Loucy (cell line): ENCODE measurements around the gene ZNF160.

Experiments used
- H2AFZ ChIP-seq: fragments of 200-600 bp; sonication (generic); 2 replicates; pipeline ENCODE4 v1.6.0; 2016; ENCODE audit warnings: antibody characterized with exemption, mild to moderate bottlenecking, low read length, moderate library complexity
- H3F3A ChIP-seq: fragments of 200-600 bp; 2 replicates; pipeline ENCODE4 v1.6.0; 2016; ENCODE audit warnings: antibody characterized with exemption, low read depth, mild to moderate bottlenecking
- H3K27me3 ChIP-seq: fragments of 200-600 bp; sonication (generic); 2 replicates; pipeline ENCODE4 v1.6.1; 2014; ENCODE audit warnings: low read length, mild to moderate bottlenecking; ENCODE audit not compliant: insufficient read depth, poor library complexity, severe bottlenecking
- H3K36me3 ChIP-seq: fragments of 200-600 bp; sonication (generic); 2 replicates; pipeline ENCODE4 v1.6.1; 2016; ENCODE audit warnings: low read length; ENCODE audit not compliant: insufficient read depth
- H3K4me1 ChIP-seq: fragments of 200-600 bp; sonication (generic); 2 replicates; pipeline ENCODE4 v1.5.1; 2014; ENCODE audit warnings: low read length, mild to moderate bottlenecking; ENCODE audit not compliant: insufficient read depth, poor library complexity, severe bottlenecking
- H3K4me2 ChIP-seq: fragments of 200-600 bp; sonication (generic); 2 replicates; pipeline ENCODE4 v1.6.0; 2014; ENCODE audit warnings: antibody characterized with exemption, low read length, low read depth, mild to moderate bottlenecking; ENCODE audit not compliant: poor library complexity, severe bottlenecking
- H3K4me3 ChIP-seq: fragments of 200-600 bp; sonication (generic); 2 replicates; pipeline ENCODE4 v1.5.1; 2014; ENCODE audit warnings: low read length, mild to moderate bottlenecking, mixed read lengths; ENCODE audit not compliant: poor library complexity, severe bottlenecking
- H3K79me2 ChIP-seq: fragments of 200-600 bp; sonication (generic); 2 replicates; pipeline ENCODE4 v1.6.1; 2014; ENCODE audit warnings: low read length; ENCODE audit not compliant: insufficient read depth
- H3K9ac ChIP-seq: fragments of 200-600 bp; sonication (generic); 2 replicates; pipeline ENCODE4 v1.6.0; 2014; ENCODE audit warnings: mild to moderate bottlenecking, low read depth, low read length, moderate library complexity; ENCODE audit not compliant: poor library complexity, severe bottlenecking
- H3K9me2 ChIP-seq: fragments of 200-600 bp; sonication (generic); replicated peaks from 2 replicates; pipeline ENCODE4 v1.6.1; 2016; ENCODE audit warnings: low read depth, low read length, mixed read lengths
- H3K9me3 ChIP-seq: fragments of 200-600 bp; sonication (generic); 2 replicates; pipeline ENCODE4 v1.6.1; 2014; ENCODE audit warnings: mild to moderate bottlenecking, antibody characterized with exemption, low read length, low read depth; ENCODE audit not compliant: insufficient read depth
- H4K20me1 ChIP-seq: fragments of 200-600 bp; sonication (generic); 2 replicates; pipeline ENCODE4 v1.6.0; 2014; ENCODE audit warnings: antibody characterized with exemption, low read length, mild to moderate bottlenecking; ENCODE audit not compliant: insufficient read depth, poor library complexity, severe bottlenecking
- EZH2phosphoT487 ChIP-seq: fragments of 200-600 bp; IDR thresholded peaks from 2 replicates; pipeline ENCODE4 v1.6.1; 2018; ENCODE audit warnings: antibody characterized with exemption, mild to moderate bottlenecking, moderate library complexity, borderline replicate concordance
- TF ChIP-seq, protein P1 (sequence below): fragments of 200-600 bp; sonication (generic); conservative IDR thresholded peaks from 2 replicates; pipeline ENCODE4 v1.5.1; 2014; ENCODE audit warnings: mild to moderate bottlenecking, antibody characterized with exemption, low read length

ZNF160 gene

DNA sequence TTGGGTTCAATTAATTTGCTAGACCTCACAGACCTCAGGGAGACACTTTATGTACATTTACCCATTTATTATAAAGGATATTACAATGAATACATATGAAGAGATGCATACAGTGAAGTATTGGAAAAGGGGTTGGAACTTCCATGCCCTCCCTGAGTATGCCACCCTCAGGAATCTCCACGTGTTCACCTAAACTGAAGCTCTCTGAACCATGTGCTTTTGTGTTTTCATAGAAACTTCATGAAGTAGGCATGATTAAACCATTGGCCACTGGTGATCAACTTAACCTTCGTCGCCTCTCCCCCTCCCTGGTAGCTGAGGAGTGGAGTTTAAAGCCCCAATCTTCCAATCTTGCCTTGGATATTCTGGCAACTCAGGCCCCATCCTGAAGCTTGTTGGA lies 20.3 kb downstream of the ZNF160 start:
- TF ChIP-seq, protein P1, sequence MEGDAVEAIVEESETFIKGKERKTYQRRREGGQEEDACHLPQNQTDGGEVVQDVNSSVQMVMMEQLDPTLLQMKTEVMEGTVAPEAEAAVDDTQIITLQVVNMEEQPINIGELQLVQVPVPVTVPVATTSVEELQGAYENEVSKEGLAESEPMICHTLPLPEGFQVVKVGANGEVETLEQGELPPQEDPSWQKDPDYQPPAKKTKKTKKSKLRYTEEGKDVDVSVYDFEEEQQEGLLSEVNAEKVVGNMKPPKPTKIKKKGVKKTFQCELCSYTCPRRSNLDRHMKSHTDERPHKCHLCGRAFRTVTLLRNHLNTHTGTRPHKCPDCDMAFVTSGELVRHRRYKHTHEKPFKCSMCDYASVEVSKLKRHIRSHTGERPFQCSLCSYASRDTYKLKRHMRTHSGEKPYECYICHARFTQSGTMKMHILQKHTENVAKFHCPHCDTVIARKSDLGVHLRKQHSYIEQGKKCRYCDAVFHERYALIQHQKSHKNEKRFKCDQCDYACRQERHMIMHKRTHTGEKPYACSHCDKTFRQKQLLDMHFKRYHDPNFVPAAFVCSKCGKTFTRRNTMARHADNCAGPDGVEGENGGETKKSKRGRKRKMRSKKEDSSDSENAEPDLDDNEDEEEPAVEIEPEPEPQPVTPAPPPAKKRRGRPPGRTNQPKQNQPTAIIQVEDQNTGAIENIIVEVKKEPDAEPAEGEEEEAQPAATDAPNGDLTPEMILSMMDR, result no peak
- TF ChIP-seq EZH2phosphoT487, result no peak

DNA sequence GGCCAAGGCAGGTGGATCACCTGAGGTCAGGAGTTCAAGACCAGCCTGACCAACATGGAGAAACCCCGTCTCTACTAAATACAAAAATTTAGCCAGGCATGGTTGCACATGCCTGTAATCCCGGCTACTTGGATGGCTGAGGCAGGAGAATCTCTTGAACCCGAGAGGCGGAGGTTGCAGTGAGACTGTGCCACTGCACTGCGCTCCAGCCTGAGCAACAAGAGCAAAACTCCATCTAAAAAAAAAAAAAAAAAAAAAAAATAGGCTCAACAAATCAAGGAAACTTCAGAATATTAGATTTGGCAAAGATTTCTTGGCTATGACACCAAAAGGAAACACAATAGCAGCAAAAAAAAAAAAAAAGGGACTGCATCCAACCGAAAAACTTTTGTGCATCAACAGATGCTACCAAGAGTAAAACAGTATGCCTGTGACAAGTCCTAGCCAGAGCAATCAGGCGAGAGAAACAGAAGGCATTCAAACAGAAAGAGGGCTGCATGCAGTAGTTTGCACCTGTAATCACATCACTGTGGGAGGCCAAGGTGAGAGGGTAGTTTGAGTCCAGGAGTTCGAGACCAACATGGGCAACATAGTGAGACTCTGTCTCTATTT lies 23.8 kb downstream of the ZNF160 start:
- Histone ChIP-seq H3K9me2 (no peaks in the 10 kb centered on the region), H3K4me1 (no peaks in the 10 kb centered on the region), H3K79me2 (peaks cover 10% of the 10 kb centered on the region; the same call in 1 of the 2 replicates), H3K9me3 (no peaks in the 10 kb centered on the region), H3K4me3 (no peak overlapping the region), H4K20me1 (peaks cover 4% of the 10 kb centered on the region), H3K4me2 (no peak overlapping the region), H2AFZ (no peak overlapping the region), H3F3A (no peaks in the 10 kb centered on the region), H3K27me3 (no peaks in the 10 kb centered on the region), H3K36me3 (peaks cover 39% of the 10 kb centered on the region; the same call in 1 of the 2 replicates), H3K9ac (no peak overlapping the region)
- TF ChIP-seq EZH2phosphoT487, result no peak

More for the DNA sequence above, 20.3 kb downstream of the ZNF160 start:
- H4K20me1 ChIP-seq, result no peaks in the 10 kb centered on the region
- H3K27me3 ChIP-seq, result no peaks in the 10 kb centered on the region
- no peak overlapping the region for H3K9ac ChIP-seq
- no peaks in the 10 kb centered on the region for H3K9me3 ChIP-seq
- H3K79me2 ChIP-seq, result peaks cover 6% of the 10 kb centered on the region; the same call in 1 of the 2 replicates
- H3K4me1 ChIP-seq, result no peaks in the 10 kb centered on the region
- no peak overlapping the region for H3K4me3 ChIP-seq
- no peak overlapping the region for H2AFZ ChIP-seq
- no peaks in the 10 kb centered on the region for H3K9me2 ChIP-seq
- H3K4me2 ChIP-seq, result no peak overlapping the region
- peaks cover 52% of the 10 kb centered on the region; the same call in 1 of the 2 replicates for H3K36me3 ChIP-seq
- no peaks in the 10 kb centered on the region for H3F3A ChIP-seq

DNA sequence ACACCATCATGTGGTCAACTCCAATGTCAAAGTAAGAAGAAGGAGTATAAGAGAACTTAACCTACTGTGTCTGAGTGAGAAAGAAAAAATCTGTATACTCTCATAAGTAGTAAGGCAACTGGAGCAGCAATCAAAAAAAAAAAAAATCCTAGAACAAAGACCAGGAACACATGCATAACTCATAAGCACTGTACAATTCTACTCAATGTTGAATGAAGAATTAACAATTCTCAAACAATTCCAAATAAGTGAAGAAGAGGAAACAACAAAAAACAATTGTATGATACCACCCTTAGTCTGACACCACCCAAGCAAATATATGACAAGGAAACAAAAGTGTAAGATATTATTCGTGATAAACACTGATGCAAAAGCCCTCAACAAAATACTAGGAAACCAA lies 24.6 kb downstream of the ZNF160 start:
- no peak overlapping the region for H3K9ac ChIP-seq
- peaks cover 37% of the 10 kb centered on the region; the same call in 1 of the 2 replicates for H3K36me3 ChIP-seq
- no peak overlapping the region for H2AFZ ChIP-seq
- no peaks in the 10 kb centered on the region for H3K4me1 ChIP-seq
- no peak overlapping the region for H3K4me3 ChIP-seq
- H3K9me2 ChIP-seq, result no peaks in the 10 kb centered on the region
- no peaks in the 10 kb centered on the region for H3K9me3 ChIP-seq
- H3K79me2 ChIP-seq, result peaks cover 10% of the 10 kb centered on the region; the same call in 1 of the 2 replicates
- H3K4me2 ChIP-seq, result no peak overlapping the region
- H4K20me1 ChIP-seq, result peaks cover 4% of the 10 kb centered on the region
- no peak for TF ChIP-seq EZH2phosphoT487
- TF ChIP-seq, protein P1, result no peak
- no peaks in the 10 kb centered on the region for H3K27me3 ChIP-seq
- H3F3A ChIP-seq, result no peaks in the 10 kb centered on the region

DNA sequence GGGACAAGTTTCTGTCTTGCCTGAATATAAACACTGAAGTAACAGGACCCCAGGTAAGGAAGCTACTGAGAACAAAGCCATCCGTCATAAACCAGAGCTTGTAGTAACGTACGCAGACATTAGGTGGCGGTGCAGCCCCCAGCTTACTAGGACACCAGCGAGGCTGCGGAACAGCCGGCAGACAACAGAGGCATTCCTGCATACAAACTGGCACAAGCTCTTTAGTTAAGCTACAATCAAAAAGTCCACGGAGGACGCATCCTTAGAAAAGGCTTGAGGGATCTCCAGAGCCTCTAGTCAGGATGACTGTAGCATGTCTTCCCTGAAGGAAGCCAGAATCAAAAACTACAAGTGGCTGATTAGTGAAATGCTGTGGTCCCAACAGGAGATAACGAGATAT lies 26.2 kb downstream of the ZNF160 start:
- no peaks in the 10 kb centered on the region for H3K4me1 ChIP-seq
- TF ChIP-seq, protein P1, result peak; percentile 83
- no peak for TF ChIP-seq EZH2phosphoT487
- H3F3A ChIP-seq, result no peaks in the 10 kb centered on the region
- peaks cover 10% of the 10 kb centered on the region; the same call in 1 of the 2 replicates for H3K79me2 ChIP-seq
- no peak overlapping the region for H3K4me2 ChIP-seq
- H3K4me3 ChIP-seq, result no peak overlapping the region
- H3K9me2 ChIP-seq, result no peaks in the 10 kb centered on the region
- peaks cover 47% of the 10 kb centered on the region; the same call in 1 of the 2 replicates for H3K36me3 ChIP-seq
- H3K9ac ChIP-seq, result no peak overlapping the region
- H3K9me3 ChIP-seq, result no peaks in the 10 kb centered on the region
- no peak overlapping the region for H2AFZ ChIP-seq
- H3K27me3 ChIP-seq, result no peaks in the 10 kb centered on the region
- peaks cover 4% of the 10 kb centered on the region for H4K20me1 ChIP-seq
